Naive thymus-derived CD4-positive, alpha-beta T cell (primary cell): Measurements from ENCODE around the gene COPG2. TPM values are rescaled to one million over a fixed set of nuclear protein-coding genes. Genes with fewer than 3 reads are reported as not detected.
"Not testable (repeated sequence)": the region's sequence is repeated elsewhere in the genome, so short reads cannot be mapped to it uniquely, and the experiment has no call there.

ENCODE experiments used
- ATAC-seq: fragments of 150-1000 bp; cut with Tn5 transposase; 2 replicates; pipeline ENCODE4 v1.10.0; 2021; ENCODE audit warnings: mild to moderate bottlenecking, moderate library complexity
- CTCF ChIA-PET: fragments of 350-600 bp; sonication (Branson Sonifier 250); formaldehyde crosslinking; loops from one replicate; lab custom pipeline; 2021; ENCODE audit warnings: antibody characterized with exemption; lab: Charles Lee
- POLR2A ChIA-PET: fragments of 350-600 bp; sonication (Branson Sonifier 250); formaldehyde crosslinking; loops from one replicate; lab custom pipeline; 2021; ENCODE audit warnings: antibody characterized with exemption, inconsistent platforms; lab: Charles Lee
- DNase-seq, 9 donors: peaks; one replicate each; pipeline versions ENCODE4 v3.0.0 to v3.0.0-alpha.2; 2020 to 2022; ENCODE audit warnings: mixed read lengths in 1 of 9
- H3K27ac ChIP-seq: one replicate; pipeline ENCODE4 v1.7.0; 2013; ENCODE audit warnings: mild to moderate bottlenecking, low read depth, low read length, moderate library complexity
- H3K27me3 ChIP-seq, 2 donors: one replicate each; pipeline ENCODE4 v1.7.0; 2013; ENCODE audit warnings: low read length in 2 of 2, mild to moderate bottlenecking in 2 of 2, moderate library complexity in 2 of 2; ENCODE audit not compliant: control insufficient read depth in 2 of 2, insufficient read depth in 2 of 2
- H3K36me3 ChIP-seq, 3 experiments: 1 replicate in 2 of 3; 2 replicates in 1 of 3; pipeline ENCODE4 v1.7.0; 2013; ENCODE audit warnings: low read length in 3 of 3, mild to moderate bottlenecking in 3 of 3, moderate library complexity in 1 of 3; ENCODE audit not compliant: insufficient read depth in 3 of 3, control insufficient read depth in 2 of 3
- H3K4me1 ChIP-seq, 2 donors: one replicate each; pipeline ENCODE4 v1.7.0; 2013; ENCODE audit warnings: low read length in 2 of 2, mild to moderate bottlenecking in 2 of 2, moderate library complexity in 1 of 2; ENCODE audit not compliant: control insufficient read depth in 2 of 2, insufficient read depth in 2 of 2
- H3K4me3 ChIP-seq: 2 replicates; pipeline ENCODE4 v1.7.0; 2013; ENCODE audit warnings: mild to moderate bottlenecking, low read length
- H3K9me3 ChIP-seq, 3 experiments: 1 replicate in 2 of 3; 2 replicates in 1 of 3; pipeline ENCODE4 v1.7.0; 2013; ENCODE audit warnings: low read length in 3 of 3; ENCODE audit not compliant: control insufficient read depth in 2 of 3
- H3K27ac Mint-ChIP-seq, 9 donors: one replicate each; pipeline ENCODE4 v1.8.0; 2020 to 2022; ENCODE audit warnings: mixed read lengths in 9 of 9, mild to moderate bottlenecking in 8 of 9, moderate library complexity in 5 of 9, inconsistent platforms in 2 of 9
- H3K27me3 Mint-ChIP-seq, 5 donors: one replicate each; pipeline ENCODE4 v1.8.0; 2021 to 2022; ENCODE audit warnings: mixed read lengths in 5 of 5, mild to moderate bottlenecking in 1 of 5
- H3K36me3 Mint-ChIP-seq, 5 donors: one replicate each; pipeline ENCODE4 v1.8.0; 2020 to 2022; ENCODE audit warnings: mixed read lengths in 5 of 5, mild to moderate bottlenecking in 3 of 5, inconsistent platforms in 1 of 5
- H3K4me1 Mint-ChIP-seq, 7 donors: one replicate each; pipeline ENCODE4 v1.8.0; 2020 to 2022; ENCODE audit warnings: mixed read lengths in 7 of 7, mild to moderate bottlenecking in 3 of 7, inconsistent platforms in 1 of 7
- H3K4me3 Mint-ChIP-seq, 10 donors: one replicate each; pipeline ENCODE4 v1.8.0; 2020 to 2022; ENCODE audit warnings: mild to moderate bottlenecking in 10 of 10, mixed read lengths in 10 of 10, moderate library complexity in 6 of 10, inconsistent platforms in 2 of 10
- H3K9me3 Mint-ChIP-seq, 11 donors: one replicate each; pipeline ENCODE4 v1.8.0; 2020 to 2022; ENCODE audit warnings: mixed read lengths in 11 of 11, mild to moderate bottlenecking in 4 of 11, inconsistent platforms in 1 of 11, moderate library complexity in 1 of 11
- intact Hi-C, 2 donors: fragments of 100-400 bp; cut with micrococcal nuclease; formaldehyde crosslinking; loops; one replicate each; pipeline ENCODE4 v1.15.1; 2023
- polyA plus RNA-seq, 2 donors: library from polyadenylated mRNA; unstranded; fragments of 300-500 nt; fragmentation: Illumina TruSeq; gene quantifications; one replicate each; pipeline ENCODE4 v1.2.3, GENCODE V29; 2021
- total RNA-seq, 6 experiments: library from RNA in 5 of 6; stranded (reverse) in 5 of 6; gene quantifications; 1 replicate in 5 of 6; 2 replicates in 1 of 6; pipeline ENCODE4 v1.2.3 and lab custom pipeline; 2021 to 2026

COPG2 gene
- total and polyA plus RNA-seq, 7 experiments from 2014 or later: 2.6 to 12.4 (median 8.3) TPM

- Mint-ChIP-seq H3K36me3 (peaks cover 4 to 42% (median 26%) of the 10 kb centered on the region in 5 donors), H3K4me1 (peaks cover 0 to 7% (median 0%) of the 10 kb centered on the region in 7 donors), H3K27ac (peak overlapping the region in 1 of 9 donors; percentile 52), H3K27me3 (no peaks in the 10 kb centered on the region), H3K4me3 (no peak overlapping the region), H3K9me3 (peaks cover 0 to 21% (median 6%) of the 10 kb centered on the region in 11 donors)
- peak; percentile 57 for ATAC-seq
- H3K27ac ChIP-seq: no peak overlapping the region
- intact Hi-C loops: loop anchor here (1.0 kb wide), 2 partner anchors 319 to 489 kb away; no protein-coding TSS in a partner anchor
- no peaks in the 10 kb centered on the region for H3K36me3 ChIP-seq
- POLR2A ChIA-PET: no interaction called here
- H3K9me3 ChIP-seq: peaks cover 0 to 10% (median 0%) of the 10 kb centered on the region in 3 experiments
- H3K4me1 ChIP-seq: no peaks in the 10 kb centered on the region
- H3K4me3 ChIP-seq: no peak overlapping the region
- no peaks in the 10 kb centered on the region for H3K27me3 ChIP-seq
- CTCF ChIA-PET: no interaction called here
- peak in 5 of 9 donors; percentile 3 to 29 (median 13) for DNase-seq
Observed at GRCh38 chr7:130560972-130561371, 107.6 kb downstream of the COPG2 start.

GRCh38 chr7:130559184-130559583 lies 109.4 kb downstream of the COPG2 start:
- H3K36me3 Mint-ChIP-seq: peaks cover 0 to 45% (median 19%) of the 10 kb centered on the region in 5 donors
- peaks cover 0 to 7% (median 0%) of the 10 kb centered on the region in 7 donors for H3K4me1 Mint-ChIP-seq
- no peak overlapping the region for H3K4me3 ChIP-seq
- ChIA-PET CTCF (no interaction called here), POLR2A (no interaction called here)
- no peaks in the 10 kb centered on the region for H3K36me3 ChIP-seq
- intact Hi-C loops: no loop called here
- H3K27me3 ChIP-seq: no peaks in the 10 kb centered on the region
- H3K27me3 Mint-ChIP-seq: no peaks in the 10 kb centered on the region
- H3K9me3 ChIP-seq: no peaks in the 10 kb centered on the region
- peak overlapping the region in 1 of 9 donors; percentile 49 for H3K27ac Mint-ChIP-seq
- H3K27ac ChIP-seq: no peak overlapping the region
- no peaks in the 10 kb centered on the region for H3K4me1 ChIP-seq
- H3K9me3 Mint-ChIP-seq: peaks cover 0 to 3% (median 0%) of the 10 kb centered on the region in 11 donors
- no peak for DNase-seq
- H3K4me3 Mint-ChIP-seq: no peak overlapping the region
- ATAC-seq: no peak

GRCh38 chr7:130554481-130554880 lies 114.1 kb downstream of the COPG2 start:
- H3K36me3 ChIP-seq: no peaks in the 10 kb centered on the region
- Mint-ChIP-seq H3K4me1 (no peaks in the 10 kb centered on the region), H3K27me3 (no peaks in the 10 kb centered on the region), H3K4me3 (no peak overlapping the region), H3K9me3 (peaks cover 0 to 3% (median 0%) of the 10 kb centered on the region in 11 donors), H3K27ac (no peak overlapping the region), H3K36me3 (peaks cover 0 to 64% (median 34%) of the 10 kb centered on the region in 5 donors)
- no peaks in the 10 kb centered on the region for H3K9me3 ChIP-seq
- ChIA-PET POLR2A (no interaction called here), CTCF (no interaction called here)
- H3K27me3 ChIP-seq: no peaks in the 10 kb centered on the region
- H3K27ac ChIP-seq: no peak overlapping the region
- intact Hi-C loops: no loop called here
- ATAC-seq (no peak), DNase-seq (no peak)
- H3K4me3 ChIP-seq: no peak overlapping the region
- no peaks in the 10 kb centered on the region for H3K4me1 ChIP-seq

GRCh38 chr7:130553398-130554029 lies 115.0 kb downstream of the COPG2 start:
- no peaks in the 10 kb centered on the region for H3K4me1 ChIP-seq
- no peak for DNase-seq
- no peaks in the 10 kb centered on the region for H3K36me3 ChIP-seq
- H3K4me3 Mint-ChIP-seq: no peak overlapping the region
- H3K9me3 ChIP-seq: no peaks in the 10 kb centered on the region
- no peak overlapping the region for H3K27ac Mint-ChIP-seq
- intact Hi-C loops: no loop called here
- ATAC-seq: no peak
- H3K27me3 ChIP-seq: no peaks in the 10 kb centered on the region
- ChIA-PET POLR2A (no interaction called here), CTCF (no interaction called here)
- no peak overlapping the region for H3K27ac ChIP-seq
- no peaks in the 10 kb centered on the region for H3K4me1 Mint-ChIP-seq
- H3K9me3 Mint-ChIP-seq: peaks cover 0 to 3% (median 0%) of the 10 kb centered on the region in 11 donors
- no peak overlapping the region for H3K4me3 ChIP-seq
- no peaks in the 10 kb centered on the region for H3K27me3 Mint-ChIP-seq
- H3K36me3 Mint-ChIP-seq: peaks cover 0 to 62% (median 36%) of the 10 kb centered on the region in 5 donors

- Histone ChIP-seq H3K4me1 (no peaks in the 10 kb centered on the region), H3K27me3 (no peaks in the 10 kb centered on the region), H3K4me3 (no peak overlapping the region), H3K9me3 (no peaks in the 10 kb centered on the region), H3K27ac (no peak overlapping the region), H3K36me3 (peaks cover 0 to 6% (median 0%) of the 10 kb centered on the region in 3 experiments)
- POLR2A ChIA-PET: no interaction called here
- Mint-ChIP-seq H3K9me3 (no peaks in the 10 kb centered on the region), H3K27me3 (no peaks in the 10 kb centered on the region), H3K4me1 (no peaks in the 10 kb centered on the region), H3K4me3 (no peak overlapping the region), H3K36me3 (peaks cover 0 to 32% (median 8%) of the 10 kb centered on the region in 5 donors), H3K27ac (no peak overlapping the region)
- CTCF ChIA-PET: no interaction called here
- ATAC-seq (no peak), DNase-seq (no peak)
- intact Hi-C loops: no loop called here
Observed at GRCh38 chr7:130544356-130544755, 124.2 kb downstream of the COPG2 start.

GRCh38 chr7:130543487-130544010 lies 125.0 kb downstream of the COPG2 start:
- CTCF ChIA-PET: no interaction called here
- Histone ChIP-seq H3K36me3 (peaks cover 0 to 6% (median 0%) of the 10 kb centered on the region in 3 experiments), H3K27ac (no peak overlapping the region), H3K4me3 (no peak overlapping the region), H3K9me3 (no peaks in the 10 kb centered on the region), H3K27me3 (no peaks in the 10 kb centered on the region), H3K4me1 (no peaks in the 10 kb centered on the region)
- H3K27me3 Mint-ChIP-seq: no peaks in the 10 kb centered on the region
- no peak overlapping the region for H3K4me3 Mint-ChIP-seq
- peaks cover 0 to 29% (median 5%) of the 10 kb centered on the region in 5 donors for H3K36me3 Mint-ChIP-seq
- no peak overlapping the region for H3K27ac Mint-ChIP-seq
- no peaks in the 10 kb centered on the region for H3K9me3 Mint-ChIP-seq
- no peaks in the 10 kb centered on the region for H3K4me1 Mint-ChIP-seq
- DNase-seq (no peak), ATAC-seq (no peak)
- intact Hi-C loops: no loop called here
- POLR2A ChIA-PET: no interaction called here

GRCh38 chr7:130542297-130542696 lies 126.3 kb downstream of the COPG2 start:
- ATAC-seq, DNase-seq, H3K27me3 ChIP-seq, H3K4me3 Mint-ChIP-seq, H3K9me3 Mint-ChIP-seq, H3K4me1 Mint-ChIP-seq, H3K4me3 ChIP-seq, H3K27ac ChIP-seq, H3K4me1 ChIP-seq, CTCF ChIA-PET, POLR2A ChIA-PET, intact Hi-C loops, H3K27ac Mint-ChIP-seq, H3K36me3 ChIP-seq, H3K9me3 ChIP-seq, H3K27me3 Mint-ChIP-seq: not testable (repeated sequence)
- peaks cover 0 to 24% (median 4%) of the 10 kb centered on the region in 5 donors for H3K36me3 Mint-ChIP-seq
